ENCODE results near the gene PLEKHJ1. TPM values are rescaled to one million over a fixed set of nuclear protein-coding genes. Genes with fewer than 3 reads are reported as not detected.

The PLEKHJ1 gene
- total and polyA plus RNA-seq, 9 of the 15 experiments (the other 6 are each of a cell fraction or from before 2014, with no cell fraction given) = 1.5 to 188 (median 63.9) TPM

- TF ChIP-seq ZNF318 (IDR thresholded peaks at IDR 0.05; ENCODE audit: borderline replicate concordance in 1 of 2, low read depth in 1 of 2) (no peak), NCOA2 (IDR thresholded peaks at IDR 0.05; ENCODE audit: partially characterized antibody in 2 of 2) (no peak), SNIP1 (IDR thresholded peaks at IDR 0.05; ENCODE audit: low read depth) (0 out of 2 replicates have a peak, but pooled peaks have one; percentile 59), SMAD1 (IDR thresholded peaks at IDR 0.05; ENCODE audit: low read depth, low read length, partially characterized antibody) (no peak), HCFC1 (IDR thresholded peaks at IDR 0.05; ENCODE audit: low read depth, low read length) (no peak), USF2 (CRISPR knock-in tag; IDR thresholded peaks at IDR 0.05) (no peak), TAF9B (IDR thresholded peaks at IDR 0.05; ENCODE audit: partially characterized antibody) (no peak), ZNF174 (CRISPR knock-in tag; IDR thresholded peaks at IDR 0.05) (no peak)
- TF ChIP-seq, protein P1, sequence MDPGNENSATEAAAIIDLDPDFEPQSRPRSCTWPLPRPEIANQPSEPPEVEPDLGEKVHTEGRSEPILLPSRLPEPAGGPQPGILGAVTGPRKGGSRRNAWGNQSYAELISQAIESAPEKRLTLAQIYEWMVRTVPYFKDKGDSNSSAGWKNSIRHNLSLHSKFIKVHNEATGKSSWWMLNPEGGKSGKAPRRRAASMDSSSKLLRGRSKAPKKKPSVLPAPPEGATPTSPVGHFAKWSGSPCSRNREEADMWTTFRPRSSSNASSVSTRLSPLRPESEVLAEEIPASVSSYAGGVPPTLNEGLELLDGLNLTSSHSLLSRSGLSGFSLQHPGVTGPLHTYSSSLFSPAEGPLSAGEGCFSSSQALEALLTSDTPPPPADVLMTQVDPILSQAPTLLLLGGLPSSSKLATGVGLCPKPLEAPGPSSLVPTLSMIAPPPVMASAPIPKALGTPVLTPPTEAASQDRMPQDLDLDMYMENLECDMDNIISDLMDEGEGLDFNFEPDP (CRISPR knock-in tag; IDR thresholded peaks at IDR 0.05) = no peak
- TF ChIP-seq, protein P2, sequence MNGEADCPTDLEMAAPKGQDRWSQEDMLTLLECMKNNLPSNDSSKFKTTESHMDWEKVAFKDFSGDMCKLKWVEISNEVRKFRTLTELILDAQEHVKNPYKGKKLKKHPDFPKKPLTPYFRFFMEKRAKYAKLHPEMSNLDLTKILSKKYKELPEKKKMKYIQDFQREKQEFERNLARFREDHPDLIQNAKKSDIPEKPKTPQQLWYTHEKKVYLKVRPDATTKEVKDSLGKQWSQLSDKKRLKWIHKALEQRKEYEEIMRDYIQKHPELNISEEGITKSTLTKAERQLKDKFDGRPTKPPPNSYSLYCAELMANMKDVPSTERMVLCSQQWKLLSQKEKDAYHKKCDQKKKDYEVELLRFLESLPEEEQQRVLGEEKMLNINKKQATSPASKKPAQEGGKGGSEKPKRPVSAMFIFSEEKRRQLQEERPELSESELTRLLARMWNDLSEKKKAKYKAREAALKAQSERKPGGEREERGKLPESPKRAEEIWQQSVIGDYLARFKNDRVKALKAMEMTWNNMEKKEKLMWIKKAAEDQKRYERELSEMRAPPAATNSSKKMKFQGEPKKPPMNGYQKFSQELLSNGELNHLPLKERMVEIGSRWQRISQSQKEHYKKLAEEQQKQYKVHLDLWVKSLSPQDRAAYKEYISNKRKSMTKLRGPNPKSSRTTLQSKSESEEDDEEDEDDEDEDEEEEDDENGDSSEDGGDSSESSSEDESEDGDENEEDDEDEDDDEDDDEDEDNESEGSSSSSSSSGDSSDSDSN (IDR thresholded peaks at IDR 0.05; ENCODE audit: borderline replicate concordance in 1 of 2, low read depth in 2 of 2, low read length in 2 of 2) = 0 out of 4 replicates have a peak, but pooled peaks of 1 of the 2 experiments have one; percentile 4
- TF ChIP-seq, protein P3, sequence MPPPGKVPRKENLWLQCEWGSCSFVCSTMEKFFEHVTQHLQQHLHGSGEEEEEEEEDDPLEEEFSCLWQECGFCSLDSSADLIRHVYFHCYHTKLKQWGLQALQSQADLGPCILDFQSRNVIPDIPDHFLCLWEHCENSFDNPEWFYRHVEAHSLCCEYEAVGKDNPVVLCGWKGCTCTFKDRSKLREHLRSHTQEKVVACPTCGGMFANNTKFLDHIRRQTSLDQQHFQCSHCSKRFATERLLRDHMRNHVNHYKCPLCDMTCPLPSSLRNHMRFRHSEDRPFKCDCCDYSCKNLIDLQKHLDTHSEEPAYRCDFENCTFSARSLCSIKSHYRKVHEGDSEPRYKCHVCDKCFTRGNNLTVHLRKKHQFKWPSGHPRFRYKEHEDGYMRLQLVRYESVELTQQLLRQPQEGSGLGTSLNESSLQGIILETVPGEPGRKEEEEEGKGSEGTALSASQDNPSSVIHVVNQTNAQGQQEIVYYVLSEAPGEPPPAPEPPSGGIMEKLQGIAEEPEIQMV (tag; conservative IDR thresholded peaks at IDR 0.05; ENCODE audit: low read depth) = no peak
Observed at GRCh38 chr19:2237051-2237868, 1.1 kb upstream of the PLEKHJ1 start (continued).

Data from K562 (cell line).